Umbilical cord (tissue), 2 donors: ENCODE measurements around the gene FDX1. TPM values are rescaled to one million over a fixed set of nuclear protein-coding genes. Genes with fewer than 3 reads are reported as not detected.
"Not testable (repeated sequence)": the region's sequence is repeated elsewhere in the genome, so short reads cannot be mapped to it uniquely, and the experiment has no call there.

Experiments
- DNase-seq: peaks from one replicate; pipeline ENCODE4 v3.0.0-alpha.2; 2015; ENCODE audit warnings: low spot score
- total RNA-seq: library from RNA; depleted of rRNA; stranded (reverse); fragments of >200 nt; gene quantifications from one replicate; pipeline ENCODE4 v1.2.3, GENCODE V29; 2014; ENCODE audit warnings: low replicate concordance; ENCODE audit not compliant: insufficient read depth

FDX1 gene
- 9.6 TPM for total RNA-seq

GRCh38 chr11:110429731-110430266 lies at the start of gene FDX1:
FDX1 (plus strand) TSS chr11:110429948; CDS start chr11:110430121, 173 bp downstream.
- peak; percentile 83 for DNase-seq

GRCh38 chr11:110380836-110381622 lies 48.7 kb upstream of the FDX1 start:
- no peak for DNase-seq

- not testable (repeated sequence) for DNase-seq
These were observed 41.5 kb upstream of the FDX1 start for GRCh38 chr11:110388231-110388630.

- DNase-seq = no peak
These were observed 39.8 kb upstream of the FDX1 start for GRCh38 chr11:110389965-110390364.

GRCh38 chr11:110392056-110392455 lies 37.7 kb upstream of the FDX1 start:
- DNase-seq = no peak

GRCh38 chr11:110397668-110398286 lies 32.0 kb upstream of the FDX1 start:
- not testable (repeated sequence) for DNase-seq

GRCh38 chr11:110403585-110403984 lies 26.2 kb upstream of the FDX1 start:
- DNase-seq = not testable (repeated sequence)

- peak; percentile 56 for DNase-seq
These were observed 24.1 kb upstream of the FDX1 start for GRCh38 chr11:110405636-110406035.

GRCh38 chr11:110407315-110407714 lies 22.4 kb upstream of the FDX1 start:
- DNase-seq = no peak

- DNase-seq = no peak
These were observed 20.6 kb upstream of the FDX1 start for GRCh38 chr11:110409174-110409573.

GRCh38 chr11:110410651-110411050 lies 19.1 kb upstream of the FDX1 start:
- DNase-seq = no peak

- DNase-seq = no peak
These were observed 14.7 kb upstream of the FDX1 start for GRCh38 chr11:110415081-110415480.

GRCh38 chr11:110421658-110422057 lies 8.1 kb upstream of the FDX1 start:
- DNase-seq = not testable (repeated sequence)

- no peak for DNase-seq
These were observed 7.3 kb upstream of the FDX1 start for GRCh38 chr11:110422306-110422905.

- DNase-seq = no peak
These were observed 4.8 kb upstream of the FDX1 start for GRCh38 chr11:110424775-110425444.

GRCh38 chr11:110425751-110426545 lies 3.8 kb upstream of the FDX1 start:
- no peak for DNase-seq

GRCh38 chr11:110428040-110428439 lies 1.7 kb upstream of the FDX1 start:
- DNase-seq = no peak

- DNase-seq = no peak
These were observed 605 bp upstream of the FDX1 start for GRCh38 chr11:110428956-110429730.

GRCh38 chr11:110430267-110431050 lies 711 bp downstream of the FDX1 start:
- peak; percentile 44 for DNase-seq
